ENCODE data around the gene FTSJ1.

Gene FTSJ1

GRCh38 chrX:48508400-48509244 is 32.6 kb downstream of the FTSJ1 start, which contains the start of gene PORCN:
Gene PORCN (plus strand): TSS chrX:48508992. CDS start chrX:48509821, 829 bp downstream.
- peak within 1 kb of the TSS; percentile 70 for H3K4me3 ChIP-seq (ENCODE audit: low read depth, low read length)
- DNase-seq (ENCODE audit: low read depth) = no peak
- TF ChIP-seq CTCF (IDR thresholded peaks at IDR 0.05; ENCODE audit: control insufficient read depth, extremely low read depth, insufficient read depth) = no peak

GRCh38 chrX:48509245-48509590 is 33.2 kb downstream of the FTSJ1 start:
- no peak for TF ChIP-seq CTCF (IDR thresholded peaks at IDR 0.05; ENCODE audit: control insufficient read depth, extremely low read depth, insufficient read depth)
- DNase-seq (ENCODE audit: low read depth) = no peak
- peak overlapping the region; percentile 70 for H3K4me3 ChIP-seq (ENCODE audit: low read depth, low read length)

GRCh38 chrX:48509619-48510018 is 33.6 kb downstream of the FTSJ1 start:
- H3K4me3 ChIP-seq (ENCODE audit: low read depth, low read length) = peak overlapping the region; percentile 70
- TF ChIP-seq CTCF (IDR thresholded peaks at IDR 0.05; ENCODE audit: control insufficient read depth, extremely low read depth, insufficient read depth) = no peak
- DNase-seq (ENCODE audit: low read depth) = no peak

GRCh38 chrX:48511560-48511959 is 35.6 kb downstream of the FTSJ1 start:
- DNase-seq (ENCODE audit: low read depth) = no peak

GRCh38 chrX:48512371-48512935 is 36.5 kb downstream of the FTSJ1 start:
- no peak for TF ChIP-seq CTCF (IDR thresholded peaks at IDR 0.05; ENCODE audit: control insufficient read depth, extremely low read depth, insufficient read depth)
- DNase-seq (ENCODE audit: low read depth) = no peak

More at GRCh38 chrX:48511560-48511959, 35.6 kb downstream of the FTSJ1 start:
- no peak overlapping the region for H3K4me3 ChIP-seq (ENCODE audit: low read depth, low read length)
- TF ChIP-seq CTCF (IDR thresholded peaks at IDR 0.05; ENCODE audit: control insufficient read depth, extremely low read depth, insufficient read depth) = peak; percentile 40

GRCh38 chrX:48513670-48514069 is 37.7 kb downstream of the FTSJ1 start:
- no peak overlapping the region for H3K4me3 ChIP-seq (ENCODE audit: low read depth, low read length)
- no peak for DNase-seq (ENCODE audit: low read depth)
- TF ChIP-seq CTCF (IDR thresholded peaks at IDR 0.05; ENCODE audit: control insufficient read depth, extremely low read depth, insufficient read depth) = no peak

More at GRCh38 chrX:48512371-48512935, 36.5 kb downstream of the FTSJ1 start:
- H3K4me3 ChIP-seq (ENCODE audit: low read depth, low read length) = no peak overlapping the region
